ENCODE data around the gene XYLB.

DNA sequence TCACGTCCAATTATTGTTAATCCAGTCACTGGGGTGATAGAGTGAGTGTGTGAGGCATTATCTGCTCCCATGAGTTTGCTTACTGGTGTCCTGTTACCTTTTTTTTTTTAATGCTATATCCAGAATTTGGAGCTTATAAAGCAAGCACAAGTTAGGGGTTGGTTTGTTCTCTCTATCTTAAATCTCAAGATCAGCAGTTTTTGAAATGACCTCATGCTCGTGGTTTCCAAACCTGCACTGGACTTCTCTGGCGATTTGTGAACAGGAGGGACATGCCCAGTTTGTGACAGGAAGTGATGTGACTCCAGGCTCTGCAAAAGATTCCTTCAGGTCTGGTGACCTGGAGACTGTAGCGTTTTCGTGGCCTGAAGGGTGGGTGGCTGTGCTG is 25.6 kb downstream of the XYLB start:
- TF ChIP-seq RAD21 (IDR thresholded peaks at IDR 0.05; ENCODE audit: low read depth) (no peak), EZH2 (IDR thresholded peaks at IDR 0.05) (no peak), POLR2AphosphoS5 (IDR thresholded peaks at IDR 0.05; ENCODE audit: low read depth, low read length) (no peak), POLR2A (IDR thresholded peaks at IDR 0.05; ENCODE audit: borderline replicate concordance, extremely low read depth, insufficient read depth, insufficient read length) (no peak), CBX3 (IDR thresholded peaks at IDR 0.05; ENCODE audit: low read depth) (no peak), REST (IDR thresholded peaks at IDR 0.05; ENCODE audit: low read depth) (no peak), FOSL1 (IDR thresholded peaks at IDR 0.05; ENCODE audit: low read depth) (no peak)
- TF ChIP-seq, protein P1, sequence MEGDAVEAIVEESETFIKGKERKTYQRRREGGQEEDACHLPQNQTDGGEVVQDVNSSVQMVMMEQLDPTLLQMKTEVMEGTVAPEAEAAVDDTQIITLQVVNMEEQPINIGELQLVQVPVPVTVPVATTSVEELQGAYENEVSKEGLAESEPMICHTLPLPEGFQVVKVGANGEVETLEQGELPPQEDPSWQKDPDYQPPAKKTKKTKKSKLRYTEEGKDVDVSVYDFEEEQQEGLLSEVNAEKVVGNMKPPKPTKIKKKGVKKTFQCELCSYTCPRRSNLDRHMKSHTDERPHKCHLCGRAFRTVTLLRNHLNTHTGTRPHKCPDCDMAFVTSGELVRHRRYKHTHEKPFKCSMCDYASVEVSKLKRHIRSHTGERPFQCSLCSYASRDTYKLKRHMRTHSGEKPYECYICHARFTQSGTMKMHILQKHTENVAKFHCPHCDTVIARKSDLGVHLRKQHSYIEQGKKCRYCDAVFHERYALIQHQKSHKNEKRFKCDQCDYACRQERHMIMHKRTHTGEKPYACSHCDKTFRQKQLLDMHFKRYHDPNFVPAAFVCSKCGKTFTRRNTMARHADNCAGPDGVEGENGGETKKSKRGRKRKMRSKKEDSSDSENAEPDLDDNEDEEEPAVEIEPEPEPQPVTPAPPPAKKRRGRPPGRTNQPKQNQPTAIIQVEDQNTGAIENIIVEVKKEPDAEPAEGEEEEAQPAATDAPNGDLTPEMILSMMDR (IDR thresholded peaks at IDR 0.05 in 2 of 3, conservative IDR thresholded peaks at IDR 0.05 in 1 of 3; ENCODE audit: borderline replicate concordance in 1 of 3, insufficient read depth in 1 of 3, low read depth in 2 of 3, low read length in 2 of 3), result no peak
- TF ChIP-seq, protein P2, sequence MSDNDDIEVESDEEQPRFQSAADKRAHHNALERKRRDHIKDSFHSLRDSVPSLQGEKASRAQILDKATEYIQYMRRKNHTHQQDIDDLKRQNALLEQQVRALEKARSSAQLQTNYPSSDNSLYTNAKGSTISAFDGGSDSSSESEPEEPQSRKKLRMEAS (IDR thresholded peaks at IDR 0.05), result no peak
